ENCODE results near the gene AGXT2. TPM values are rescaled to one million over a fixed set of nuclear protein-coding genes. Genes with fewer than 3 reads are reported as not detected.

The AGXT2 gene
- total RNA-seq, 1 donor from 2014 or later = not detected

DNA sequence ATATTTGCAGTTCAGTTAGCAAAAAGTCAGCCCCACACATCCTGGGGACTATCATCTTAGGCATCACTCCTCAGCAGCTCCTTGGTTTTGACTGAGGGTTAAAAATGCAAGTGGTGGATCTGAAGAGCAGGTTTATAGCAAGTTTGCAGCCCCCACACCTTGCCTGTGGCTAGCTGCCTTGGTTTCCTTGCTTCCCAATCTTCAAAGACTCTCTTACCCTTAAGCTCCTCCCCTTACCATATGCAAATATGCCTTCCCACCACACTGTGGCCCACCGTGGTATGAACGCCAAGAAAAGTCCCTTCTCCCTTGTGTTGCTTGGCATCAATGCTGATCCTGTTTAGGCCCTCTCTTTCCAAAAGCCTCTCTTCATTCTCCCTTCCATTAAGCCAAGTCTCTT is 45.0 kb upstream of the AGXT2 start:
- Mint-ChIP-seq H3K27me3 (ENCODE audit: unreplicated experiment) (peaks cover 1% of the 10 kb centered on the region), H3K36me3 (ENCODE audit: unreplicated experiment) (no peaks in the 10 kb centered on the region), H3K9me3 (ENCODE audit: unreplicated experiment) (peaks cover 3% of the 10 kb centered on the region), H3K4me3 (ENCODE audit: unreplicated experiment) (no peak overlapping the region), H3K27ac (ENCODE audit: unreplicated experiment) (no peak overlapping the region), H3K4me1 (ENCODE audit: low read depth, unreplicated experiment) (no peaks in the 10 kb centered on the region)
- TF ChIP-seq, protein P1, sequence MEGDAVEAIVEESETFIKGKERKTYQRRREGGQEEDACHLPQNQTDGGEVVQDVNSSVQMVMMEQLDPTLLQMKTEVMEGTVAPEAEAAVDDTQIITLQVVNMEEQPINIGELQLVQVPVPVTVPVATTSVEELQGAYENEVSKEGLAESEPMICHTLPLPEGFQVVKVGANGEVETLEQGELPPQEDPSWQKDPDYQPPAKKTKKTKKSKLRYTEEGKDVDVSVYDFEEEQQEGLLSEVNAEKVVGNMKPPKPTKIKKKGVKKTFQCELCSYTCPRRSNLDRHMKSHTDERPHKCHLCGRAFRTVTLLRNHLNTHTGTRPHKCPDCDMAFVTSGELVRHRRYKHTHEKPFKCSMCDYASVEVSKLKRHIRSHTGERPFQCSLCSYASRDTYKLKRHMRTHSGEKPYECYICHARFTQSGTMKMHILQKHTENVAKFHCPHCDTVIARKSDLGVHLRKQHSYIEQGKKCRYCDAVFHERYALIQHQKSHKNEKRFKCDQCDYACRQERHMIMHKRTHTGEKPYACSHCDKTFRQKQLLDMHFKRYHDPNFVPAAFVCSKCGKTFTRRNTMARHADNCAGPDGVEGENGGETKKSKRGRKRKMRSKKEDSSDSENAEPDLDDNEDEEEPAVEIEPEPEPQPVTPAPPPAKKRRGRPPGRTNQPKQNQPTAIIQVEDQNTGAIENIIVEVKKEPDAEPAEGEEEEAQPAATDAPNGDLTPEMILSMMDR (IDR thresholded peaks at IDR 0.05; ENCODE audit: partially characterized antibody, unreplicated experiment) = no peak
- no peak for DNase-seq

DNA sequence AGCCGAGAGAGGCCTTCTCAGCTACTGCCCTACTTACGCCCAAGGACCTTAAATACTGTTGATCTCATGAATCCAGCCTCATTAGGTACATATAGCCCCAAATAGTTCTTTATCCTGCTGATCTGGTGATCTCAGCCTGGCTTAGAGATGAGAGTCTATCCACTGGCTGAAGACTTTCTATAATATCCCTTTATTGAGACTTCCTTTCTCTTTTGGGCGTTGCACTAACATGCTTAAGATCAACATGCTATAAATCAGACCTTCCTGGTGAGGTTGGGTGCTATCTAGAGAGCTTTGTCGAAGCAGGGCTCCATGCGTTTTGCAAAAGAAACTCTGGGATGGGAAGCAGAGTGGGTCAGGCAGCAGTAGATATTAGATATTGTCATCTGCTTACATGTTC is 44.0 kb upstream of the AGXT2 start:
- no peaks in the 10 kb centered on the region for H3K27me3 Mint-ChIP-seq (ENCODE audit: unreplicated experiment)
- no peaks in the 10 kb centered on the region for H3K4me1 Mint-ChIP-seq (ENCODE audit: low read depth, unreplicated experiment)
- TF ChIP-seq, protein P1 (IDR thresholded peaks at IDR 0.05; ENCODE audit: partially characterized antibody, unreplicated experiment) = no peak
- H3K27ac Mint-ChIP-seq (ENCODE audit: unreplicated experiment) = no peak overlapping the region
- no peak for DNase-seq
- peaks cover 3% of the 10 kb centered on the region for H3K9me3 Mint-ChIP-seq (ENCODE audit: unreplicated experiment)
- no peak overlapping the region for H3K4me3 Mint-ChIP-seq (ENCODE audit: unreplicated experiment)
- H3K36me3 Mint-ChIP-seq (ENCODE audit: unreplicated experiment) = no peaks in the 10 kb centered on the region

DNA sequence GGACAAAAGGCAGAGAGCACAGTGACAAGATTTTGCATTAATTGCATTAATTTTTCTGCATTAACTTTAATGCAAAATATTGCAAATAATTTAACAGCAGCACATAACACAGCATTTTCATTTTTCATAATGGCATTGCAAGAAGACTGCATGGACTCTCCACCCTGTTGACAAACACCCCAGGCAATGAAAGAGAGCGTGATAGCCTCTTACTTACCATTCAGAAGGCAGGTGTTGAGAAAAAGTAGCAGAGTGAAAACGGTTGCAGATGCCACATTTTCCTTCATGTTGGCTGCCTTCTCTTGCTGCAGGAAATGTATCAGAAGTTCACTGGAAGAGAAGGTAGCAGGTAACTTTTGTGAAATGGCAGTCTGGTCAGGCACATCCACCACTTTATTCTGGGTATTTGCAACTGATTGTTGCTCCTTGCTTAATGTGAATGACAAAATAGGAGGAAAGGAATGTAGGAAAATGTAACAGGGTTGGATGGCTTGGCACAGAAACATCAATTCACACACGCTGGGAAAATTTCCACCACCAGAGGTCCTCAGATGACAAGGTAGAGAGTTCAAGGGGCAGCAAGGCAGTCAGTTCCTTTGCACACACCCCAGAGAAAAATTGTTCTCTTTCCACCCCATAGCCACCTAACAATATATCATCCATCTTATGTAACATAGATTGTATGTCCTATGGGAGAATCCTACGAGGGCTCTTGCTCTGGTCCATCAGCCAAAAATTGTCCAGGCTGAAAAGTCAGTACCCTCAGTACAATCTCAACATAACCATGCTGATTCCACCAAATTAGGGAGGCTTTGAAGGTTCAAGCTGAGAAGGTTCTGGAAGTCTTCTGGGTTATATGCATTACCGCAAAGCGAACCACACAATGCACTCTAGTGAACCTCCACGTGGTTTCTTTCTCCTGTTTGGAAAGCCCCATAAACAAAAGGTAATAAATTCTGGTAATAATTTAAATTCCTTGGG is 41.9 kb upstream of the AGXT2 start:
- peak; percentile 65 for DNase-seq
- no peak overlapping the region for H3K27ac Mint-ChIP-seq (ENCODE audit: unreplicated experiment)
- TF ChIP-seq, protein P1 (IDR thresholded peaks at IDR 0.05; ENCODE audit: partially characterized antibody, unreplicated experiment) = peak; percentile 67
- H3K9me3 Mint-ChIP-seq (ENCODE audit: unreplicated experiment) = peaks cover 3% of the 10 kb centered on the region
- H3K4me1 Mint-ChIP-seq (ENCODE audit: low read depth, unreplicated experiment) = no peaks in the 10 kb centered on the region
- no peaks in the 10 kb centered on the region for H3K36me3 Mint-ChIP-seq (ENCODE audit: unreplicated experiment)
- no peaks in the 10 kb centered on the region for H3K27me3 Mint-ChIP-seq (ENCODE audit: unreplicated experiment)
- no peak overlapping the region for H3K4me3 Mint-ChIP-seq (ENCODE audit: unreplicated experiment)

DNA sequence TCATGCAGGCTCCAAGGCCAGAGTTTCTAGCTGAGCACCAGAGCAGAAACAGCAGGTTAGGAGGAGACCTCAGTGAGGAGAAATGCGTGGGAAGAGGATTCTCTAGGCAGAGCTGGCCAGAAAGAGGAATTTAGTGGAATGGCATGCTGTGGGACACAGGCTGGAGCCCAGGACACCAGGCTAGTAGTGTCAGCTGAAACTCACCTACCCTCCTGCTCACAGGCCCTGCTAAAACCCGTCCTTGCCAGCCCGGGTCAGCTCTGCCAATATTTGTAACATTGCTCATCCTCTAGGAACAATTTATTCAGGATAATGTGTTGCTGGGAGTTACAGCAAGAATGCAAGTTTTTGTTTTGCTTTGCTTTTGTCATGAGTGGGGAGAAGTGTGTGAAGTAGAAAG is 40.2 kb upstream of the AGXT2 start:
- no peak overlapping the region for H3K4me3 Mint-ChIP-seq (ENCODE audit: unreplicated experiment)
- no peaks in the 10 kb centered on the region for H3K36me3 Mint-ChIP-seq (ENCODE audit: unreplicated experiment)
- DNase-seq = no peak
- no peaks in the 10 kb centered on the region for H3K4me1 Mint-ChIP-seq (ENCODE audit: low read depth, unreplicated experiment)
- no peaks in the 10 kb centered on the region for H3K27me3 Mint-ChIP-seq (ENCODE audit: unreplicated experiment)
- no peak overlapping the region for H3K27ac Mint-ChIP-seq (ENCODE audit: unreplicated experiment)
- TF ChIP-seq, protein P1 (IDR thresholded peaks at IDR 0.05; ENCODE audit: partially characterized antibody, unreplicated experiment) = no peak
- peaks cover 3% of the 10 kb centered on the region for H3K9me3 Mint-ChIP-seq (ENCODE audit: unreplicated experiment)

DNA sequence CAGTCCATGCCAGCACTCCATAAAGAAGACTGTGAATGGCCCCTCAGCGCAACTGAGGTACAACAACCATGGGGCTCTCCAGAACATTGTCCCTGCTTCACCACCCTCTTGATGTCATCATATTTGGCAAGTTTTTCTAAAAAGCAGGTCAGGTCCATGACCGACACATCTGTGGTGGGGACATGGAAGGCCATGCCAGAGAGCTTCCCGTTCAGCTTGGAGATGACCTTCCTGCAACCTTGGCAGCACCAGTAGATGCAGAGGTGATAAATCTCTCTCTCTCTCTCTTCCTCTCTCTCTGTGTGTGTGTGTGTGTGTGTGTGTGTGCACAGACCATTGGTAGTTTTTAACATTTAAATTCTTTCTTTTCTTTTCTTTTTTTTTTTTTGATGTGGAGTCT is 35.4 kb upstream of the AGXT2 start:
- Mint-ChIP-seq H3K4me1 (ENCODE audit: low read depth, unreplicated experiment) (no peaks in the 10 kb centered on the region), H3K36me3 (ENCODE audit: unreplicated experiment) (no peaks in the 10 kb centered on the region), H3K4me3 (ENCODE audit: unreplicated experiment) (no peak overlapping the region), H3K27me3 (ENCODE audit: unreplicated experiment) (no peaks in the 10 kb centered on the region), H3K27ac (ENCODE audit: unreplicated experiment) (no peak overlapping the region), H3K9me3 (ENCODE audit: unreplicated experiment) (peaks cover 3% of the 10 kb centered on the region)
- DNase-seq = no peak
- TF ChIP-seq, protein P1 (IDR thresholded peaks at IDR 0.05; ENCODE audit: partially characterized antibody, unreplicated experiment) = no peak
